Hepatocyte (in vitro differentiated cells): ENCODE results near the gene LGALSL. TPM values are rescaled to one million over a fixed set of nuclear protein-coding genes. Genes with fewer than 3 reads are reported as not detected.

Experiments
- DNase-seq: peaks from one replicate; pipeline ENCODE4 v3.0.0-alpha.2; 2016; ENCODE audit warnings: low spot score
- H2AFZ ChIP-seq: fragments of 200-600 bp; sonication (generic); 2 replicates; pipeline ENCODE4 v1.6.0; 2016; ENCODE audit warnings: antibody characterized with exemption, mild to moderate bottlenecking
- H3K27ac ChIP-seq: fragments of 200-600 bp; sonication (generic); 2 replicates; pipeline ENCODE4 v1.5.1; 2016; ENCODE audit warnings: mild to moderate bottlenecking
- H3K27me3 ChIP-seq: fragments of 200-600 bp; sonication (generic); 2 replicates; pipeline ENCODE4 v1.6.1; 2016
- H3K36me3 ChIP-seq: fragments of 200-600 bp; sonication (generic); replicated peaks from 2 replicates; pipeline ENCODE4 v1.5.1; 2016; ENCODE audit warnings: low read depth; ENCODE audit not compliant: insufficient read depth
- H3K4me1 ChIP-seq: fragments of 200-600 bp; sonication (generic); 2 replicates; pipeline ENCODE4 v1.5.1; 2016; ENCODE audit warnings: mild to moderate bottlenecking, moderate library complexity; ENCODE audit not compliant: insufficient read depth
- H3K4me2 ChIP-seq: fragments of 200-600 bp; sonication (generic); 2 replicates; pipeline ENCODE4 v1.6.0; 2016
- H3K4me3 ChIP-seq: fragments of 200-600 bp; sonication (generic); 2 replicates; pipeline ENCODE4 v1.5.1; 2016; ENCODE audit warnings: mild to moderate bottlenecking
- H3K79me2 ChIP-seq: fragments of 200-600 bp; sonication (generic); 2 replicates; pipeline ENCODE4 v1.6.0; 2017; ENCODE audit warnings: mild to moderate bottlenecking
- H3K9me2 ChIP-seq: fragments of 200-600 bp; sonication (generic); replicated peaks from 2 replicates; pipeline ENCODE4 v1.6.0; 2017; ENCODE audit warnings: mild to moderate bottlenecking; ENCODE audit not compliant: insufficient read depth
- H3K9me3 ChIP-seq: fragments of 200-600 bp; sonication (generic); 2 replicates; pipeline ENCODE4 v1.5.1; 2016; ENCODE audit warnings: low read depth, mild to moderate bottlenecking
- H4K20me1 ChIP-seq: fragments of 200-600 bp; sonication (generic); 2 replicates; pipeline ENCODE4 v1.6.0; 2016; ENCODE audit warnings: mild to moderate bottlenecking; ENCODE audit not compliant: insufficient read depth, poor library complexity, severe bottlenecking
- CTCF ChIP-seq: fragments of 200-600 bp; sonication (generic); IDR thresholded peaks from 2 replicates; pipeline ENCODE4 v1.5.1; 2016; ENCODE audit warnings: antibody characterized with exemption, mild to moderate bottlenecking; ENCODE audit not compliant: poor library complexity
- EZH2 ChIP-seq: fragments of 200-600 bp; sonication (generic); IDR thresholded peaks from 2 replicates; pipeline ENCODE4 v1.6.1; 2016; ENCODE audit warnings: antibody characterized with exemption, mild to moderate bottlenecking, borderline replicate concordance
- EZH2phosphoT487 ChIP-seq: fragments of 200-600 bp; sonication (generic); IDR thresholded peaks from one replicate; pipeline ENCODE4 v1.6.1; 2018; ENCODE audit warnings: antibody characterized with exemption, mild to moderate bottlenecking, low read depth, moderate library complexity; ENCODE audit not compliant: unreplicated experiment, severe bottlenecking
- WGBS: methylation state at CpG from one replicate; pipeline ENCODE4 v1.1.6; 2016; ENCODE audit warnings: low lambda C conversion rate; ENCODE audit errors: missing lambda C conversion rate; 5-methylcytosine and 5-hydroxymethylcytosine counted together
- polyA plus RNA-seq: library from polyadenylated mRNA; unstranded; fragments of >200 nt; fragmentation: Nextera tagmentation; extraction: Ambion mirVana; gene quantifications from 2 replicates; pipeline ENCODE4 v1.2.1, GENCODE V29; 2016
- total RNA-seq: library from RNA; depleted of rRNA; stranded (reverse); fragments of >200 nt; gene quantifications from 2 replicates; pipeline ENCODE4 v1.2.3, GENCODE V29; 2014

Gene LGALSL
- total and polyA plus RNA-seq, 2 experiments from 2014 or later = 30.7 to 44.6 TPM

GRCh38 chr2:64469261-64469660 lies 15.3 kb downstream of the LGALSL start:
- Histone ChIP-seq H3K27me3 (no peaks in the 10 kb centered on the region), H3K4me3 (no peak overlapping the region), H3K9me2 (no peaks in the 10 kb centered on the region), H3K9me3 (no peaks in the 10 kb centered on the region), H3K4me1 (no peaks in the 10 kb centered on the region), H3K79me2 (no peaks in the 10 kb centered on the region), H4K20me1 (no peaks in the 10 kb centered on the region), H3K36me3 (no peaks in the 10 kb centered on the region), H2AFZ (no peak overlapping the region), H3K4me2 (no peak overlapping the region), H3K27ac (no peak overlapping the region)
- no peak for TF ChIP-seq EZH2
- 97% methylated on average over 1 of the region's 1 CpG for WGBS
- DNase-seq = no peak

- Histone ChIP-seq H3K9me2 (no peaks in the 10 kb centered on the region), H4K20me1 (no peaks in the 10 kb centered on the region), H3K79me2 (no peaks in the 10 kb centered on the region), H3K27ac (no peak overlapping the region), H3K27me3 (no peaks in the 10 kb centered on the region), H3K4me3 (no peak overlapping the region), H3K36me3 (no peaks in the 10 kb centered on the region), H3K4me2 (no peak overlapping the region), H3K4me1 (no peaks in the 10 kb centered on the region), H2AFZ (no peak overlapping the region), H3K9me3 (no peaks in the 10 kb centered on the region)
- TF ChIP-seq EZH2 = no peak
- TF ChIP-seq CTCF = no peak
- no peak for TF ChIP-seq EZH2phosphoT487
- no peak for DNase-seq
- 77% methylated on average over 3 of the region's 3 CpGs for WGBS
Measured at GRCh38 chr2:64470071-64470470, 16.1 kb downstream of the LGALSL start.

GRCh38 chr2:64470766-64471295 lies 16.9 kb downstream of the LGALSL start:
- H3K36me3 ChIP-seq = no peaks in the 10 kb centered on the region
- no peaks in the 10 kb centered on the region for H3K27me3 ChIP-seq
- TF ChIP-seq CTCF (no peak), EZH2phosphoT487 (no peak), EZH2 (no peak)
- no peak overlapping the region for H2AFZ ChIP-seq
- no peaks in the 10 kb centered on the region for H3K4me1 ChIP-seq
- H3K9me2 ChIP-seq = no peaks in the 10 kb centered on the region
- H4K20me1 ChIP-seq = no peaks in the 10 kb centered on the region
- H3K79me2 ChIP-seq = no peaks in the 10 kb centered on the region
- H3K4me3 ChIP-seq = no peak overlapping the region
- H3K27ac ChIP-seq = peak overlapping the region; percentile 37
- no peak for DNase-seq
- H3K9me3 ChIP-seq = no peaks in the 10 kb centered on the region
- no peak overlapping the region for H3K4me2 ChIP-seq
- 95% methylated on average over 6 of the region's 6 CpGs for WGBS

- DNase-seq = no peak
- Histone ChIP-seq H4K20me1 (no peaks in the 10 kb centered on the region), H3K27me3 (no peaks in the 10 kb centered on the region), H3K9me2 (no peaks in the 10 kb centered on the region), H3K4me2 (no peak overlapping the region), H3K79me2 (no peaks in the 10 kb centered on the region), H3K36me3 (no peaks in the 10 kb centered on the region), H2AFZ (no peak overlapping the region), H3K4me3 (no peak overlapping the region), H3K27ac (peak overlapping the region; percentile 37), H3K4me1 (no peaks in the 10 kb centered on the region), H3K9me3 (no peaks in the 10 kb centered on the region)
- 84% methylated on average over 4 of the region's 4 CpGs for WGBS
- TF ChIP-seq CTCF (no peak), EZH2 (no peak), EZH2phosphoT487 (no peak)
Measured at GRCh38 chr2:64471600-64471999, 17.6 kb downstream of the LGALSL start.
